ENCODE results near the gene FABP3.
A peak's percentile ranks its signal among the peaks of the same experiment; 100 is the strongest.

Gene FABP3

GRCh38 chr1:31373056-31373896, at the start of gene FABP3:
FABP3 (minus strand) TSS chr1:31373076; CDS start chr1:31373014, 62 bp downstream.
- DNase-seq (ENCODE audit: low spot score), result peak; percentile 70

- no peak for DNase-seq (ENCODE audit: low spot score)
Measured at GRCh38 chr1:31421371-31422040, 48.6 kb upstream of the FABP3 start.

- DNase-seq (ENCODE audit: low spot score), result no peak
Measured at GRCh38 chr1:31420716-31421115, 47.8 kb upstream of the FABP3 start.

GRCh38 chr1:31418626-31419323, 45.9 kb upstream of the FABP3 start:
- no peak for DNase-seq (ENCODE audit: low spot score)

GRCh38 chr1:31417148-31417547, 44.3 kb upstream of the FABP3 start:
- DNase-seq (ENCODE audit: low spot score), result no peak

GRCh38 chr1:31416101-31416736, 43.3 kb upstream of the FABP3 start:
- DNase-seq (ENCODE audit: low spot score), result no peak

GRCh38 chr1:31415658-31416057, 42.8 kb upstream of the FABP3 start:
- DNase-seq (ENCODE audit: low spot score), result no peak

- no peak for DNase-seq (ENCODE audit: low spot score)
Measured at GRCh38 chr1:31414980-31415370, 42.1 kb upstream of the FABP3 start.

GRCh38 chr1:31413405-31414001, 40.6 kb upstream of the FABP3 start:
- peak; percentile 58 for DNase-seq (ENCODE audit: low spot score)

GRCh38 chr1:31412732-31413404, 40.0 kb upstream of the FABP3 start, which contains the start of gene SERINC2:
SERINC2 (plus strand) TSS chr1:31413213; CDS start chr1:31413266, 53 bp downstream.
- peak; percentile 82 for DNase-seq (ENCODE audit: low spot score)

- no peak for DNase-seq (ENCODE audit: low spot score)
Measured at GRCh38 chr1:31412205-31412604, 39.3 kb upstream of the FABP3 start.

- DNase-seq (ENCODE audit: low spot score), result peak; percentile 56
Measured at GRCh38 chr1:31410871-31411270, 38.0 kb upstream of the FABP3 start.

- DNase-seq (ENCODE audit: low spot score), result peak; percentile 52
Measured at GRCh38 chr1:31409946-31410858, 37.3 kb upstream of the FABP3 start.

GRCh38 chr1:31408788-31409318, 36.0 kb upstream of the FABP3 start:
- DNase-seq (ENCODE audit: low spot score), result no peak

- no peak for DNase-seq (ENCODE audit: low spot score)
Measured at GRCh38 chr1:31407029-31407626, 34.3 kb upstream of the FABP3 start.

- DNase-seq (ENCODE audit: low spot score), result no peak
Measured at GRCh38 chr1:31405578-31406245, 32.8 kb upstream of the FABP3 start.

- DNase-seq (ENCODE audit: low spot score), result no peak
Measured at GRCh38 chr1:31401241-31401640, 28.4 kb upstream of the FABP3 start.

GRCh38 chr1:31400393-31400792, 27.5 kb upstream of the FABP3 start:
- DNase-seq (ENCODE audit: low spot score), result no peak

- no peak for DNase-seq (ENCODE audit: low spot score)
Measured at GRCh38 chr1:31399976-31400375, 27.1 kb upstream of the FABP3 start.

Data from AG08396 (cell line).